C4-2B (cell line): ENCODE results near the gene SLC9C2.

Source experiments
- H3K27ac ChIP-seq: fragments of 450-650 bp; 2 replicates; pipeline ENCODE4 v1.5.1; 2017
- ZFX ChIP-seq: fragments of 450-650 bp; IDR thresholded peaks from 2 replicates; pipeline ENCODE4 v1.6.1; 2017
- TF ChIP-seq, protein P1 (sequence below): fragments of 450-650 bp; conservative IDR thresholded peaks from 2 replicates; pipeline ENCODE4 v1.5.1; 2017; ENCODE audit warnings: mild to moderate bottlenecking

Gene SLC9C2

GRCh38 chr1:173454966-173455524, 147.8 kb downstream of the SLC9C2 start:
- no peak overlapping the region for H3K27ac ChIP-seq
- TF ChIP-seq, protein P1, sequence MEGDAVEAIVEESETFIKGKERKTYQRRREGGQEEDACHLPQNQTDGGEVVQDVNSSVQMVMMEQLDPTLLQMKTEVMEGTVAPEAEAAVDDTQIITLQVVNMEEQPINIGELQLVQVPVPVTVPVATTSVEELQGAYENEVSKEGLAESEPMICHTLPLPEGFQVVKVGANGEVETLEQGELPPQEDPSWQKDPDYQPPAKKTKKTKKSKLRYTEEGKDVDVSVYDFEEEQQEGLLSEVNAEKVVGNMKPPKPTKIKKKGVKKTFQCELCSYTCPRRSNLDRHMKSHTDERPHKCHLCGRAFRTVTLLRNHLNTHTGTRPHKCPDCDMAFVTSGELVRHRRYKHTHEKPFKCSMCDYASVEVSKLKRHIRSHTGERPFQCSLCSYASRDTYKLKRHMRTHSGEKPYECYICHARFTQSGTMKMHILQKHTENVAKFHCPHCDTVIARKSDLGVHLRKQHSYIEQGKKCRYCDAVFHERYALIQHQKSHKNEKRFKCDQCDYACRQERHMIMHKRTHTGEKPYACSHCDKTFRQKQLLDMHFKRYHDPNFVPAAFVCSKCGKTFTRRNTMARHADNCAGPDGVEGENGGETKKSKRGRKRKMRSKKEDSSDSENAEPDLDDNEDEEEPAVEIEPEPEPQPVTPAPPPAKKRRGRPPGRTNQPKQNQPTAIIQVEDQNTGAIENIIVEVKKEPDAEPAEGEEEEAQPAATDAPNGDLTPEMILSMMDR, result no peak
- TF ChIP-seq ZFX, result no peak

GRCh38 chr1:173453982-173454381, 148.9 kb downstream of the SLC9C2 start:
- H3K27ac ChIP-seq, result no peak overlapping the region

GRCh38 chr1:173451981-173452380, 150.9 kb downstream of the SLC9C2 start:
- no peak overlapping the region for H3K27ac ChIP-seq
- TF ChIP-seq, protein P1, result no peak

More at GRCh38 chr1:173453982-173454381, 148.9 kb downstream of the SLC9C2 start:
- TF ChIP-seq ZFX, result no peak
- TF ChIP-seq, protein P1, result no peak
